Measurements from ENCODE around the gene AMOTL2. TPM values are rescaled to one million over a fixed set of nuclear protein-coding genes. Genes with fewer than 3 reads are reported as not detected.

Gene AMOTL2
- total and polyA plus RNA-seq, 2 donors (not counting 3 experiments of a cell fraction or from before 2014, with no cell fraction given): 130 to 145 TPM

DNA sequence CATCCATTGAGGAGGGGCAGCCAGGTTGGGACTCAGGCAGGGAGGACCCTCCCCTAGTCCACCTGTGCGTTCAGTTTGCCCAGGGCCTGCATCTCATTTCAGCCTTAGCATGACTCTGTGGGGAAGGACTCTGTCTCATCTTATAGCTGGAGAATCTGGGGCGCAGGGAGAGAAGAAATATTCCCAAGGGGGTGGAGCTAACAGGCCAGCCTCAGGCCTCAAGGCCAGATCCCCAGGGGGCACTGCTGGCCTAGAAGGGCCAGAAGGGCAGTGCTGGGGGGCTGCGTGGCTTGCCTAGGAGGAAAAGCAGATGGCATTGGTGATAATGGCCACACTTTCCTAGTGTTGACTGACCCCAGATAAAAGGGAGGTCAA lies 10.9 kb downstream of the AMOTL2 start:
- peaks cover 70 to 85% of the 10 kb centered on the region in 2 experiments for H3K36me3 ChIP-seq (ENCODE audit: control insufficient read depth in 2 of 2, extremely low read depth in 1 of 2, insufficient read depth in 2 of 2, low read length in 2 of 2)
- H3K9ac ChIP-seq (replicated peaks; ENCODE audit: extremely low read depth, insufficient read depth, low read length): peak overlapping the region; percentile 65
- H3K27me3 ChIP-seq (ENCODE audit: control insufficient read depth in 2 of 2, insufficient read depth in 2 of 2, low read length in 2 of 2): no peaks in the 10 kb centered on the region
- H3K4me2 ChIP-seq (ENCODE audit: insufficient read depth, low read length): peak overlapping the region; percentile 19
- H3K4me3 ChIP-seq (replicated peaks in 1 of 3; ENCODE audit: insufficient read depth in 1 of 3, low read depth in 1 of 3, low read length in 3 of 3): no peak overlapping the region
- H2AFZ ChIP-seq (ENCODE audit: low read depth, low read length): no peak overlapping the region
- intact Hi-C loops (cut with micrococcal nuclease): loop anchor here (5.0 to 10.0 kb wide), 2 partner anchors 421 to 789 kb away; partner anchors contain the start of gene CDV3
- no peaks in the 10 kb centered on the region for H3K9me1 ChIP-seq (replicated peaks; ENCODE audit: control insufficient read depth, extremely low read depth, insufficient read depth, low read length)
- dilution Hi-C loops (cut with MboI; ENCODE audit: extremely low pct_ligation_motif_present, low sequenced_read_pairs): no loop called here
- H3K9me3 ChIP-seq (replicated peaks; ENCODE audit: control insufficient read depth, insufficient read depth, low read length): no peaks in the 10 kb centered on the region
- no TSS peak for BruUV-seq (replicated peaks)
- peaks cover 63% of the 10 kb centered on the region for H3K4me1 ChIP-seq (ENCODE audit: control insufficient read depth, extremely low read depth, insufficient read depth, low read length)
- CTCF ChIA-PET: interaction anchor here (1.0 to 4.7 kb wide), 16 partner anchors 9 to 151 kb away, joined by 3 to 40 read pairs (median 6); partner anchors contain the start of genes AMOTL2, ANAPC13 and CEP63
- H4K20me1 ChIP-seq (replicated peaks; ENCODE audit: control insufficient read depth, extremely low read depth, insufficient read depth, low read length): no peaks in the 10 kb centered on the region
- peak overlapping the region; percentile 83 for H3K27ac ChIP-seq (ENCODE audit: insufficient read depth, low read depth, low read length)
- POLR2A ChIA-PET: interaction anchor here (0.6 to 5.7 kb wide), 8 partner anchors 9 to 120 kb away, joined by 3 to 63 read pairs (median 6); partner anchors contain the start of gene AMOTL2
- H3K79me2 ChIP-seq (ENCODE audit: control insufficient read depth, insufficient read depth, low read length): peaks cover 72% of the 10 kb centered on the region
- TF ChIP-seq, protein P1, sequence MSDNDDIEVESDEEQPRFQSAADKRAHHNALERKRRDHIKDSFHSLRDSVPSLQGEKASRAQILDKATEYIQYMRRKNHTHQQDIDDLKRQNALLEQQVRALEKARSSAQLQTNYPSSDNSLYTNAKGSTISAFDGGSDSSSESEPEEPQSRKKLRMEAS (IDR thresholded peaks at IDR 0.05; ENCODE audit: insufficient read depth, insufficient read length): no peak
- peak; percentile 8 for TF ChIP-seq GATA2 (IDR thresholded peaks at IDR 0.05; ENCODE audit: insufficient read depth, insufficient read length, low read depth, low read length)
- peak; percentile 13 for DNase-seq (ENCODE audit: low read depth, low spot score)
- FAIRE-seq: peak; percentile 12

DNA sequence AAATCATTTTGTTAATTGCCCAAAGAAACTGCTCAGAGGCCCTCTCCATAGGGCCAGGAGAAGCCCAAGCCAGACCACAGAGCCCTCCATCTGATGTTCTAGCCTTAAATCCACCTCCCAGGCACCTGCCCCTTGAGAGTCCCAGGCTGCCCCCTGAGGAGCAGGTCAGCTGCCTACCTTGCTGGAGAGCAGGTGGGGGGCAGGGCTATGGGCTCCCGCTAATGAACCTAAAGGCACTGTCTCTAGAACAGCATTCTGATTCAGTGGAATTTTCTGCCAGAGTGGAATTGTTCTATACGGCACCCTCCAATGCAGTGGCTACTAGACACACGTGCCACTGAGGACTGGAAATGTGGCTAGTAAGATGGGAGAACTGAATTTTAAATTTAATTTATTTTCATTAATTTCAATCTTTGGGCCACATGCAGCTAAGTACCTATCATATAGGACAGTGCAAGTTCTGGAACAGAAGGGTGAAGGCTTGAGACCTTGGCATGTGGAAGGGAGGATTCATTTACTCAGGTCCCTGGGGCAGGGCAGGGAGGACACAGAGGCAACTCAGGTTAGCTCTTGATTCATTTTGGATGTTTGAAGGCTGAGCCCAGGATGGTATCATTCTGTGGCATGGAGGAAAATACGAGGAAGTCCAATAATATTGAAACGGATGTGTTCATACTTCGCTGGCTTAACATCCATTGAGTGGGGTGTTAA lies 11.4 kb downstream of the AMOTL2 start:
- no TSS peak for BruUV-seq (replicated peaks)
- Histone ChIP-seq H4K20me1 (replicated peaks; ENCODE audit: control insufficient read depth, extremely low read depth, insufficient read depth, low read length) (no peaks in the 10 kb centered on the region), H3K79me2 (ENCODE audit: control insufficient read depth, insufficient read depth, low read length) (peaks cover 72% of the 10 kb centered on the region), H3K4me1 (ENCODE audit: control insufficient read depth, extremely low read depth, insufficient read depth, low read length) (peaks cover 61% of the 10 kb centered on the region), H3K4me3 (replicated peaks in 1 of 3; ENCODE audit: insufficient read depth in 1 of 3, low read depth in 1 of 3, low read length in 3 of 3) (no peak overlapping the region), H3K9ac (replicated peaks; ENCODE audit: extremely low read depth, insufficient read depth, low read length) (no peak overlapping the region), H3K27ac (ENCODE audit: insufficient read depth, low read depth, low read length) (peak overlapping the region; percentile 83), H2AFZ (ENCODE audit: low read depth, low read length) (no peak overlapping the region), H3K4me2 (ENCODE audit: insufficient read depth, low read length) (no peak overlapping the region), H3K36me3 (ENCODE audit: control insufficient read depth in 2 of 2, extremely low read depth in 1 of 2, insufficient read depth in 2 of 2, low read length in 2 of 2) (peaks cover 71 to 85% of the 10 kb centered on the region in 2 experiments), H3K9me3 (replicated peaks; ENCODE audit: control insufficient read depth, insufficient read depth, low read length) (no peaks in the 10 kb centered on the region), H3K27me3 (ENCODE audit: control insufficient read depth in 2 of 2, insufficient read depth in 2 of 2, low read length in 2 of 2) (no peaks in the 10 kb centered on the region), H3K9me1 (replicated peaks; ENCODE audit: control insufficient read depth, extremely low read depth, insufficient read depth, low read length) (no peaks in the 10 kb centered on the region)
- dilution Hi-C loops (cut with MboI; ENCODE audit: extremely low pct_ligation_motif_present, low sequenced_read_pairs) (no loop called here), intact Hi-C loops (cut with micrococcal nuclease) (loop anchor here (5.0 to 10.0 kb wide), 2 partner anchors 421 to 788 kb away; partner anchors contain the start of gene CDV3)
- ChIA-PET CTCF (interaction anchor here (0.9 to 3.4 kb wide), 6 partner anchors 9 to 138 kb away, joined by 3 to 32 read pairs (median 4); no protein-coding TSS in a partner anchor), POLR2A (interaction anchor here (1.0 to 5.7 kb wide), 4 partner anchors 11 to 49 kb away, joined by 3 to 63 read pairs (median 24); partner anchors contain the start of gene AMOTL2)
- FAIRE-seq (no peak), DNase-seq (ENCODE audit: low read depth, low spot score) (no peak)
- TF ChIP-seq POLR2A (IDR thresholded peaks at IDR 0.05; ENCODE audit: low read depth, low read length): no peak
- TF ChIP-seq POLR2AphosphoS5 (IDR thresholded peaks at IDR 0.05; ENCODE audit: insufficient read depth, low read depth, low read length): peak; percentile 26

Measured in endothelial cell of umbilical vein (primary cell).